GM19455 (cell line): ENCODE data around the gene NBEAL2.
"Not testable (repeated sequence)": the region's sequence is repeated elsewhere in the genome, so short reads cannot be mapped to it uniquely, and the experiment has no call there.

Experiments used
- ATAC-seq: cut with Tn5 transposase; IDR thresholded peaks from one replicate; pipeline ENCODE4 v1.9.1; 2021; ENCODE audit not compliant: unreplicated experiment

NBEAL2 gene

GRCh38 chr3:47035645-47036044 lies 56.2 kb downstream of the NBEAL2 start:
- ATAC-seq = no peak

GRCh38 chr3:47036145-47036544 lies 56.7 kb downstream of the NBEAL2 start:
- no peak for ATAC-seq

GRCh38 chr3:47037302-47037701 lies 57.8 kb downstream of the NBEAL2 start:
- not testable (repeated sequence) for ATAC-seq

GRCh38 chr3:47041114-47041513 lies 61.6 kb downstream of the NBEAL2 start:
- ATAC-seq = no peak

GRCh38 chr3:47042231-47042791 lies 62.8 kb downstream of the NBEAL2 start:
- ATAC-seq = no peak

GRCh38 chr3:47047069-47047468 lies 67.6 kb downstream of the NBEAL2 start:
- ATAC-seq = no peak

GRCh38 chr3:47047673-47048072 lies 68.2 kb downstream of the NBEAL2 start:
- ATAC-seq = no peak

- no peak for ATAC-seq
These were observed 74.9 kb downstream of the NBEAL2 start for GRCh38 chr3:47054412-47054811.

- no peak for ATAC-seq
These were observed 77.2 kb downstream of the NBEAL2 start for GRCh38 chr3:47056705-47057104.

- ATAC-seq = no peak
These were observed 77.8 kb downstream of the NBEAL2 start for GRCh38 chr3:47057212-47057671.
